Neural progenitor cell (in vitro differentiated cells): ENCODE data around the gene DAB2.

ENCODE experiments used
- CTCF ChIP-seq: fragments of 200-600 bp; sonication (generic); IDR thresholded peaks from 2 replicates; pipeline ENCODE4 v1.5.1; 2017; ENCODE audit warnings: antibody characterized with exemption, mild to moderate bottlenecking
- EZH2phosphoT487 ChIP-seq: fragments of 200-600 bp; sonication (generic); IDR thresholded peaks from 2 replicates; pipeline ENCODE4 v1.6.1; 2017; ENCODE audit warnings: antibody characterized with exemption

- TF ChIP-seq CTCF (no peak), EZH2phosphoT487 (no peak)
Measured at GRCh38 chr5:39440192-39440957, 15.6 kb upstream of the DAB2 start.
